Measurements from ENCODE around the gene OR2D2.
"Not testable (repeated sequence)": the region's sequence is repeated elsewhere in the genome, so short reads cannot be mapped to it uniquely, and the experiment has no call there.

Gene OR2D2

GRCh38 chr11:6919698-6920097, 27.4 kb upstream of the OR2D2 start:
- no peaks in the 10 kb centered on the region for H3K27me3 Mint-ChIP-seq (ENCODE audit: low read depth, poor library complexity)
- H3K4me1 Mint-ChIP-seq: no peaks in the 10 kb centered on the region
- TF ChIP-seq CTCF (IDR thresholded peaks at IDR 0.05): no peak
- no peak overlapping the region for H3K4me3 Mint-ChIP-seq
- no peaks in the 10 kb centered on the region for H3K9me3 Mint-ChIP-seq
- H3K36me3 Mint-ChIP-seq (ENCODE audit: low read depth): no peaks in the 10 kb centered on the region
- DNase-seq: no peak
- H3K27ac Mint-ChIP-seq: no peak overlapping the region

- peaks cover 5% of the 10 kb centered on the region for H3K9me3 Mint-ChIP-seq
- no peaks in the 10 kb centered on the region for H3K27me3 Mint-ChIP-seq (ENCODE audit: low read depth, poor library complexity)
- no peak for DNase-seq
- H3K36me3 Mint-ChIP-seq (ENCODE audit: low read depth): no peaks in the 10 kb centered on the region
- H3K4me1 Mint-ChIP-seq: no peaks in the 10 kb centered on the region
- no peak overlapping the region for H3K27ac Mint-ChIP-seq
- no peak overlapping the region for H3K4me3 Mint-ChIP-seq
- TF ChIP-seq CTCF (IDR thresholded peaks at IDR 0.05): no peak
These were observed 19.6 kb upstream of the OR2D2 start for GRCh38 chr11:6911948-6912347.

GRCh38 chr11:6911378-6911777, 19.1 kb upstream of the OR2D2 start:
- Mint-ChIP-seq H3K27me3 (ENCODE audit: low read depth, poor library complexity) (no peaks in the 10 kb centered on the region), H3K4me3 (no peak overlapping the region), H3K36me3 (ENCODE audit: low read depth) (no peaks in the 10 kb centered on the region), H3K4me1 (no peaks in the 10 kb centered on the region), H3K9me3 (peaks cover 7% of the 10 kb centered on the region), H3K27ac (no peak overlapping the region)
- DNase-seq: no peak
- TF ChIP-seq CTCF (IDR thresholded peaks at IDR 0.05): no peak

- not testable (repeated sequence) for H3K4me1 Mint-ChIP-seq; DNase-seq; H3K27me3 Mint-ChIP-seq (ENCODE audit: low read depth, poor library complexity); H3K36me3 Mint-ChIP-seq (ENCODE audit: low read depth); H3K4me3 Mint-ChIP-seq; H3K27ac Mint-ChIP-seq
- peaks cover 26% of the 10 kb centered on the region for H3K9me3 Mint-ChIP-seq
These were observed 12.5 kb upstream of the OR2D2 start for GRCh38 chr11:6904804-6905203.

- Mint-ChIP-seq H3K27ac (no peak overlapping the region), H3K36me3 (ENCODE audit: low read depth) (no peaks in the 10 kb centered on the region), H3K4me1 (no peaks in the 10 kb centered on the region), H3K4me3 (no peak overlapping the region), H3K9me3 (peaks cover 14% of the 10 kb centered on the region), H3K27me3 (ENCODE audit: low read depth, poor library complexity) (no peaks in the 10 kb centered on the region)
- DNase-seq: no peak
- no peak for TF ChIP-seq CTCF (IDR thresholded peaks at IDR 0.05)
These were observed 8.2 kb upstream of the OR2D2 start for GRCh38 chr11:6900327-6900999.

- Mint-ChIP-seq H3K36me3 (ENCODE audit: low read depth) (no peaks in the 10 kb centered on the region), H3K9me3 (peaks cover 1% of the 10 kb centered on the region), H3K27ac (no peak overlapping the region), H3K4me3 (no peak overlapping the region), H3K4me1 (no peaks in the 10 kb centered on the region), H3K27me3 (ENCODE audit: low read depth, poor library complexity) (no peaks in the 10 kb centered on the region)
- DNase-seq: no peak
- no peak for TF ChIP-seq CTCF (IDR thresholded peaks at IDR 0.05)
These were observed 6.6 kb upstream of the OR2D2 start for GRCh38 chr11:6898911-6899310.
